DMS114 treated with DMSO at 0.1 percent for 48 hours (cell line): ENCODE results near the gene CREG2.

Experiments
- DNase-seq: peaks from one replicate; lab custom pipeline; 2025; ENCODE audit not compliant: unreplicated experiment; lab: John Stamatoyannopoulos, UW

CREG2 gene

GRCh38 chr2:101387151-101387834 lies at the start of gene CREG2:
Gene CREG2 (minus strand): TSS chr2:101387503. CDS start chr2:101387457, 46 bp downstream.
- peak; percentile 47 for DNase-seq

GRCh38 chr2:101435001-101435862 lies 47.9 kb upstream of the CREG2 start:
- no peak for DNase-seq

- no peak for DNase-seq
Measured at GRCh38 chr2:101433465-101433864, 46.2 kb upstream of the CREG2 start.

- no peak for DNase-seq
Measured at GRCh38 chr2:101432411-101433181, 45.3 kb upstream of the CREG2 start.

- no peak for DNase-seq
Measured at GRCh38 chr2:101431486-101431885, 44.2 kb upstream of the CREG2 start.

- no peak for DNase-seq
Measured at GRCh38 chr2:101430156-101430555, 42.9 kb upstream of the CREG2 start.

GRCh38 chr2:101429453-101429852 lies 42.1 kb upstream of the CREG2 start:
- no peak for DNase-seq

GRCh38 chr2:101428422-101429176 lies 41.3 kb upstream of the CREG2 start:
- DNase-seq, result no peak

- DNase-seq, result no peak
Measured at GRCh38 chr2:101427743-101428142, 40.4 kb upstream of the CREG2 start.

GRCh38 chr2:101427240-101427639 lies 39.9 kb upstream of the CREG2 start:
- no peak for DNase-seq

- no peak for DNase-seq
Measured at GRCh38 chr2:101426822-101427221, 39.5 kb upstream of the CREG2 start.

GRCh38 chr2:101420623-101421022 lies 33.3 kb upstream of the CREG2 start:
- no peak for DNase-seq

- DNase-seq, result peak; percentile 56
Measured at GRCh38 chr2:101419096-101419663, 31.9 kb upstream of the CREG2 start.

- DNase-seq, result no peak
Measured at GRCh38 chr2:101418460-101419095, 31.3 kb upstream of the CREG2 start.

GRCh38 chr2:101416609-101417008 lies 29.3 kb upstream of the CREG2 start:
- no peak for DNase-seq

GRCh38 chr2:101415884-101416283 lies 28.6 kb upstream of the CREG2 start:
- no peak for DNase-seq

- DNase-seq, result no peak
Measured at GRCh38 chr2:101415220-101415619, 27.9 kb upstream of the CREG2 start.

- DNase-seq, result no peak
Measured at GRCh38 chr2:101412092-101412694, 24.9 kb upstream of the CREG2 start.

GRCh38 chr2:101410746-101411145 lies 23.4 kb upstream of the CREG2 start:
- no peak for DNase-seq

GRCh38 chr2:101410114-101410513 lies 22.8 kb upstream of the CREG2 start:
- DNase-seq, result no peak
